NCI-H1105 treated with DMSO at 0.1 percent for 48 hours (cell line): ENCODE measurements around the gene SF3A2.

ENCODE experiments used
- DNase-seq: peaks from one replicate; lab custom pipeline; 2025; lab: John Stamatoyannopoulos, UW

The SF3A2 gene

GRCh38 chr19:2240881-2241760, 4.5 kb downstream of the SF3A2 start:
- no peak for DNase-seq

GRCh38 chr19:2242092-2242537, 5.5 kb downstream of the SF3A2 start:
- DNase-seq = no peak

GRCh38 chr19:2242816-2243215, 6.2 kb downstream of the SF3A2 start:
- no peak for DNase-seq

- DNase-seq = no peak
Measured at GRCh38 chr19:2243274-2244124, 6.9 kb downstream of the SF3A2 start.

- no peak for DNase-seq
Measured at GRCh38 chr19:2244125-2244411, 7.4 kb downstream of the SF3A2 start.

- no peak for DNase-seq
Measured at GRCh38 chr19:2244486-2244885, 7.9 kb downstream of the SF3A2 start.

- no peak for DNase-seq
Measured at GRCh38 chr19:2245273-2245672, 8.6 kb downstream of the SF3A2 start.

- DNase-seq = no peak
Measured at GRCh38 chr19:2246014-2246620, 9.5 kb downstream of the SF3A2 start.

- no peak for DNase-seq
Measured at GRCh38 chr19:2246801-2247361, 10.3 kb downstream of the SF3A2 start.

- DNase-seq = no peak
Measured at GRCh38 chr19:2247433-2248101, 10.9 kb downstream of the SF3A2 start.

- no peak for DNase-seq
Measured at GRCh38 chr19:2248136-2249009, 11.7 kb downstream of the SF3A2 start.

GRCh38 chr19:2249010-2249866, 12.6 kb downstream of the SF3A2 start, which contains the start of gene AMH:
TSS of gene AMH (plus strand) at chr19:2249323. CDS start at chr19:2249333, 10 bp downstream.
- DNase-seq = peak; percentile 14

- peak; percentile 48 for DNase-seq
Measured at GRCh38 chr19:2249880-2250765, 13.5 kb downstream of the SF3A2 start.

- no peak for DNase-seq
Measured at GRCh38 chr19:2250766-2251105, 14.1 kb downstream of the SF3A2 start.

GRCh38 chr19:2251106-2252054, 14.8 kb downstream of the SF3A2 start:
- peak; percentile 22 for DNase-seq

GRCh38 chr19:2252055-2252796, 15.6 kb downstream of the SF3A2 start:
- no peak for DNase-seq

- DNase-seq = no peak
Measured at GRCh38 chr19:2252797-2253105, 16.1 kb downstream of the SF3A2 start.
